NCI-H2081 treated with DMSO at 0.1 percent for 48 hours (cell line): ENCODE data around the gene KRT78.

Source experiments
- DNase-seq: peaks from one replicate; lab custom pipeline; 2025; lab: John Stamatoyannopoulos, UW

Gene KRT78

DNA sequence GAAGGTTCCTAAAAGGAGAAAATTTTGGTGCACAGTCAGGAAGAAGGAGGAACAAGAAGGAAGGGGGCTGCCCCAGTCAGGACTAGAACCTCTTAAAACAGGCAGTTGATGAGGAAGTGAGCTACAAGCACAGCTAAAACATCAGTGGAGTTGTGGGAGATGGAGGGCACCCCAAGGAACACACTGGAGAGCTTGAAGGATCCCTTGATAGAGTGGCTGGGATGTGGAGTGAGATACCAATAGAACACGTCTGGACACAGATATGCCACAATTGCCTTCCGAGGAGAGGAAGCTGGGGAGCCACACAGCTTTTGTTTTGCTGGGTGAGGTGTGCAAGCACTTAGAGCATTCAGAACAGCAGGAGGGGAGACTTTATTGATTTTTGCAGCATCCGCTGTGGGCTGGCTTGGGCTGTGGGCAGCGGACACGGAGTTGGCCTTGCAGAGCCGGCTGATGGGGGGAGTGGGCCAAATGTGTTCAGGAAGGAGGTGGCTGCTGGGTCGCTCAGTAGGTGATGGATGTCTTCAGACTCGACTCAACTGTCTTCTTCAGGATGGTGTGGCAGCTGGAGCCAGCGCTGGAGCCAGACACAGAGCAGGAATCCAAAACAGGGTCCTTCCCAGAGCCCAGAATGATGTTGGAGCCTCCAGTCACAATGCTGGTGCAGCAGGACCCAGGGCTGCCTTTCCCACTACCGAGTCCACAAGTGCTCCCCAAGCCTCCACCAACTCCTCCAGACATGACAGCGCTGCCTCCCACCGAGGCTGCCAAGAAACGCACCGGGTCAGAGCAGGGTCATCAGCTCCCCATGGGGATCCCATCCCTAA, 10.0 kb downstream of the KRT78 start:
- no peak for DNase-seq

DNA sequence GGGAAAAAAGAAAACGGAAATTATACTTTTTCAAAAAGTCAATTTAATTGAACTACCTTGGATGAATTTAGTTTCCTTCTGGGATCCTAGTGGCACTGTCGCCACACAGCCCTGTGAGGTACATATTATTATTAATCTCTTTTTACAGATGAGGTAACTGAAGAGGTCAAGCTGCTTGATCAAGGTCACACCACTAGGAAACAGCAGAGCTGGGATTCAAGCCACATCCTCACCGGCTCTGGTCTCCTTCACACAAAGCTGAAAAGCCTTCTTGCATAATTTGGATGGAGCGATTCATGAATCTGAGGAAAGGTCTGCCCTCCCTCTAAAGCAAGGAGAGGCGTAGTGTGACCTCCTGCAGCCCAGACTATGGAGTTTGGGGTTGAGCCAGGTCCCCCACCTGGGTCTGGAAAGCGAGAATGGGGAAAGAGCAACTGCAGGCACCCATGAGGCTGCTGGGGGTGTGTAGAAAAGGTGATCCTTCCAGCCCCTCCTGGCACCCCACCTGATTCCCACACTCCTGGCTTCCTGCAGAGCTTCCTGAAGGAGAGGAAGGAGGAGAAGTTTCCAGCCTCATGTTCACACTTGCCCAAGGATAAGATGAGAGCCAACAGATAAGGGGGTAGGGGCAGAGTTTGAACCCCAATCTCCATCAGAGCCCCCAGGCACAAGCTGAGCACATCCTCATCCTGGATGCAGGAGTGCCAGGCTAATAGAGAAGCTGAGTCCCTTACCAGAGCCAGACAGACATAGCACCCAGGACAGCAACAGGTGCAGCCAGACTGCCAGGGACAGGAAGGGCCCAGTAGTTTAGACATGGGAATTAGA, 10.8 kb downstream of the KRT78 start:
- no peak for DNase-seq

DNA sequence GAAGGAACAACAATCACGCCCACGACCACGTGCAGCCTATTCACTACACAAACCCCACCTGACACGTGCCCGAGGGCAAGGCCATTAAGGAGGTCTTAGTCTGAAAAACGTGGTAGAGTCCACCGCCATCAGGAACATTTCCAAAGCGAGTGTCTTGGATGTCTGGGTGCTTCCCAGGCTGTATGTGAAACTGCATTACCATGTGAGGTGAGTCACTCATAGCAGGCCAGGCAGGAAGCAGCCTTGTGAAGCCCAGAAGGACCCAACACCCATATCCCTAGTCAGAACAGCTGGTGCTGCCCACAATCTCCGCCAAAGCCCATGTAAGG, 11.4 kb downstream of the KRT78 start:
- no peak for DNase-seq

DNA sequence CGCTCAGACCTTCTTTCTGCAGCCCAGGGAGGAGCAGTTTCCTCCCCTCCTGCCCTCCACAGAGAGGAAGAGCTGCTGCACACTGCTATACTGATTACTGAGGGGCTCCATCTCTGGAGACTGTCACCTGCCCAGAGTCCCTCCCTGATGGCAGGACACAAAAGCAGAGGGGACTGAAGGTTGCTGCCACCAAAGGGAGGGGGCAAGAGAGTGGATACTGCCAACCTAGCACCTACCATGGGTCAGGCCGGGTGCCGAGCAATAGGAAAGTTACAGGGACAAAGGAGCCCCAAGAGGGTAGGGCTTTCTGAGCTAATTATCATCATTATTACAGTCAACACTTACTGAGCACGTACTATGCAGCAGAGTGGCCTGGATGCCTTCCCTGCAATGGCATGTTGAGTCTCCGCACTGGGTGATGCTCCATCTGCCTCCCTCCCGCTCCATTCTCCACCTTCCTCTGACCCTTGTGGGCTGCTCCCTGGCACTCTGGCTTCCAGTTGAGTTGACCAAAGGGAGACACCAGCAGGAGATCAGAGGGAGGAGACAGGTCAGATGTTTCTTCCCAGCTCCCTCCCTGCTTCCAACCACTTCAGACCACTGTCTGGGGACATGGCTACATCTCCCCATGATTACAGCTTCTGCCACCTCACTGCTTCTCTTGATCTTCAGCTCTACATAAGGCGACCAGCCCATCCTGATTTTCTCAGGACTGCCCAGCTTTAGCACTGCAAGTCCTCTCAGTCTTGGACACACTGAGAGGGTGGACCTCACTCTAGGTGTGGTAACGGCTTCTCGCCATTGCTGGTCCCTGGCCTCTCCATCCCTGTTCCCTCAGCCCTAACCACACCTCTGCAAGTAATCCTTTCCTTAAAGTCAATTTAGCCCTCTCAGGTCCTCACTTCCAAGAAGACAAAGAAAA, 12.0 kb downstream of the KRT78 start:
- no peak for DNase-seq

DNA sequence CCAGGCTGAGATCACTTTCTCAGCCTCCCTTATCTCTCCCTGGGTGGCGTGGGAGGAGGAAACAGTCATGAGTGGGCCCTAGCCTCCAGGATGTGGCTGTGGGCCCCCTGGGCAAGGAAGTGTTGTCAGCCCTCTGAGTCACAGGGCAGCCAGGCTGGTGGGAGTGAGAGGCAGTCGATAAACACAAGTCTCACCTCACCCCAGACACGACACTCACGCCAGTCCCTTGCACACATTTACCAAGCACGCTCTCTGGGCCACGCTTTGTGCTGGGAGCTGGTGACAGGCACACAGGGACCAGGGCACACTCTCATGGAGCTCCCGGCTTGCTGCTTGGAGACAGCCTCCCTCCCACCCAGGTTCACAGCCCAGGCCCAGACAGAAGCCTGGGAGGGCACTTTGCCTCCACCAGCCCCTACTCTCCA, 12.7 kb downstream of the KRT78 start:
- DNase-seq = no peak

DNA sequence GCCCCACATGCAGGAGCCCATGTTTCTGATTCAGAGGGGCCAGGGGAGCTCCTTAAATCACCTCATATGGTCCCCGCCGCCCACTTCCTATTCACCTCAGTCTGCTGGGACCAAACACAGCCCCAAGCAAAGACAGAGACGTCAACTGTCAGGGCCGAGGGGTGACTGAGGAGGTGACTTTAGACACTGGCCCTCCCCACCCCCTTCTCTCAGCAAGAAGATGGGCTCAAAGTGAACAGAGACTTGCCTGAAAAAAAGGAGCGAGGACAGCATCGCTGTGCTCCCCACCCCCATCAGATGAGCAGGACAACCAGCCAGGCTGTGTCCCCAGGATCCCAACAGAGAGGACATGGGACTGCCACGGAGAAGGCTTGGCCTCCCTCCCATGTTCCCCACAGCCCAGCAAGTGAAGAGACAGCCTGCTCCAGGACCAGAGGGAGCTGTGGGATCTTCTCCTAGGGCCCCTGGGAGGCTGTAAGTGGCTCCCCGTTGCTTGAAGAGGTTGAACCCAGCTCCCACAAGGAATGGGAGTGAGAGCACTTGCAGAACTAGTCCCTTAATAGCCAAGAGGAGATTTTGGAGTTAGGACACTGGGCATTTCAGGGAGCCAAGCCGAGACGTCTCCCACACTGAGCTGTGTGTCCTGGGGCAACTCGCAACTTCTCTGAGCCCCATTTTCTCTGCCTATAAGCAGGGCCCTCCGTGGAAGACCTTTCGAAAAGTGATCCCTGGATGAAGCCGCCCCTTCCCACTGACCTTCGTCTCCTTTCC, 13.3 kb downstream of the KRT78 start:
- no peak for DNase-seq

DNA sequence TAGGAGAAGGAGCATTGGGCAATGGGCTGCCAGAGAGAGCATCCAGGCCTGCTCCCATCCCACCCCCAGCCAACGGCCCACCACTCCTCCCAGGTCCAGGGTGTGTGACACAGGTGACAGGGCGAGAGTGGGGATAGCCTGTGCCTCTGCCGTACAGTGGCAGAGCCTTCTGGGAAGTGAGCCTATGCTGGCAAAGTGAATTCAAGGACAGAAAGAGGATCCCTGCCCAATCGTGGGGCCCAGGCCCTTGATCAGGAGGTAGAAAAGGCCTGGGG, 14.1 kb downstream of the KRT78 start:
- DNase-seq = no peak

DNA sequence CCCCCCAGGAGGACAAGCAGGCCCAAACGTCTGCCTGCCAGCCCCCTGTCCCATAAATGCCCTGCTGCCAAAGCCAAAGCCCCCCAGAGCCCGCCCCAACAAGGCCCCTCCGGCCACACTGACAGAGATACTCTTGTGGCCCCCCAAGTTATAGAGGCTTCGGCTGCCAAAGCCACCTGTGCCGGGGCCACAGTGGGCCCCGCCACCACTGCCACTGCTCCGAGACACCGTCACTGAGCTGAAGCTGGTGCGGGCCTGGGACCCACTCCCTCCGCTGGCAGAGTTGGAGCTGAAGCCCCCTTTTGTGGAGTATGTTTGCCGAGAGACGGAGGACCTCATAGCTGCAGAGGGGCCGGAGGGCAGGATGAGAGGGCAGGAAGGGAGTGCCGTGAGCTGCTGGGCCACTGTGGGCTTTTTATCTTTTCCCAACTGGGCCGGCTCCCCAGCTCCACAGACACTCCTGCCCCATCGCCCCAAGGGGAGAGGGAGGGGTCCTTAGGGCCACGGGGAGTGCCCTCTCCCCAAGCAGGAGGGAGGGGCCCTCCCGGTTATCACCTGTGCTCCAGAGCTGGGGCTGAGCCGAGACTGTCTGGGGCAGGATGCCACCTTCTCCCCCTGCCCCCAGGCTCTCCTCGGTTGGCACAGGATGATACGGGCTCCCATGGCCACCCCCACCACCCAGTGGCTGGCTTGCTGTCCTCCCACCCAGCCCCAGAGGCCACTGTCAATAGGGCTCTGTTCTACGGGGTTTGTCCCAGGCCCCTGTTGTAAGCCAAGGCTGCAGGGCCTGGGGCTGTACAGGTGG, 14.7 kb downstream of the KRT78 start, which contains the start of gene KRT79:
Gene KRT79, minus strand, starts transcription at position 390 of the 805 bp plus-strand sequence. Its CDS starts 51 bp downstream, at position 339.
- DNase-seq = no peak

DNA sequence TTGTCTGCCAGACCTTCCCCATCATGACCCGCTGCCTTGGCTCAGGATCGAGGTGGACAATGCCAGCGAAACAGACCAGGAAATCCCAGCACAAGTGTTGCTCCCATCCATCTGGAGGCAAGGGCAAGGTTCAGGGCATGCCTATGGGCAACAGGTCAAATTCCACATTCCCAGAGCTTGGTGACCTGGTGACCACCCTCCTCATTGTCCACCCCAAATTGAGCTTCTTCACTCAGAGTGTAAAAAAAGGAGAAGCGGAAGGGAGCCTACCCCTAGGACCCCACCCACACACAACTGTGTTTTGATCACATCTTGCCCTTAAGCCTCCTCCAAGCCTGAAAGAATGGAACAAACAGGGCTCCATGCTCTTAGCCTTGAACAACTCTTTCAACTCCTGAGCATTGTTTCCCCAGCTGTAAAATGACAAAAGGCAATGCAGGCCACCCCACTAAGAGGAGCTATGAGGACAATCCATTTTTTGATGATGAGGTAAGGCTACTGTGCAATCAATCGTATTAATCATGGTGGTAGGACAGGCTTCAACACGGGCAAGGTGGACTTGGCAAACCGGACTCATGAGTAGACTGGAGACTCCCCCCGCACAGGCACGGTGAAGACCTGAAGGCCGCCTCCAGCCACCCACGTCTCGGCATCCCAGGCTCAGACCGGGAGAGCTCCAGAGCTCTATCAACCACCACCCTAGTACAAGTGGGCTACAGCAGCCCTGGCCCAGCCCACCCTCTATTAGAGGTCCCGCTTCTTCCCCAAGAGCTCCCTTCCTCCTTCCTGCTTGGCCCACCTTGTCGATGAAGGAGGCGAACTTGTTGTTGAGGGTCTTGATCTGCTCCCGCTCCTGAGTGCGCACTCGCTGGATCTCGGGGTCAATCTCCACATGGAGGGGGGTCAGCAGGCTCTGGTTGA, 15.5 kb downstream of the KRT78 start:
- DNase-seq = no peak

DNA sequence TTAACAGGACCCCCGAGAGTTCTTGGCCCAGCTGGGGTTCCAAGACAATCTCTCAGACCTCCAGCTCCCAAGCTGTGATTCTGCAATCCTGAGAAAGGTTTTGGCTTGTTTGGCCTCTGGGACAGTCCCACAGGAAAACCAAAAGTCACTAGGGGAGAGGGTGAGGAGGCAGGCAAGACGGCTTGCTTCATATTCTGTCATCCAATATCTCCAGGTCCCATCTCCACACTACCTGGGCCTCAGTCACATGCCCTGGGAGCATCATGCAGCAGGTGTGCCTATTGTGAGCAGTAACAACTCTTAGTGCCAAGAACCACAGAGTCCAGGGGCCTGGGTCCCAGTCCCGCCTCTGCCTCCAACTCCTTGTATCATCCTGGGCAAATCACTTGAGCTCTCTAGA, 16.3 kb downstream of the KRT78 start:
- no peak for DNase-seq

DNA sequence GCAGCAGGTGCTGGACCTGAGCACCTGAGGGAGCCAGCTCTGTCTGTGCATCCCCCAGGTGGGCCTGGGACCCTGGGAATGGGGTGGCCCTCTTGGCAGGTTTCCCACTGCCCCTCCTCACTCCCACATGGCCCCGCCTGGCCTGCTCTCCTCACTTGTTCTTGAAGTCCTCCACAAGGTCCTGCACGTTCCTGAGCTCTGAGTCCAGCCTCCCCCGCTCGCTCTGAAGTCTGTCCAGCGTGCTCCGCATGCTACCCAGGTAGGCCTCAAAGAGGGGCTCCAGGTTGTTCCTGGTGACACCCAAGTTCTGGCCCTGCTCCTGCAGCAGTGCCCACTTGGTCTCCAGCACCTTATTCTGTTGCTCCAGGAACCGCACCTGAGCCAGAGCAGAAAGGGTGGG, 17.5 kb downstream of the KRT78 start:
- DNase-seq = no peak

DNA sequence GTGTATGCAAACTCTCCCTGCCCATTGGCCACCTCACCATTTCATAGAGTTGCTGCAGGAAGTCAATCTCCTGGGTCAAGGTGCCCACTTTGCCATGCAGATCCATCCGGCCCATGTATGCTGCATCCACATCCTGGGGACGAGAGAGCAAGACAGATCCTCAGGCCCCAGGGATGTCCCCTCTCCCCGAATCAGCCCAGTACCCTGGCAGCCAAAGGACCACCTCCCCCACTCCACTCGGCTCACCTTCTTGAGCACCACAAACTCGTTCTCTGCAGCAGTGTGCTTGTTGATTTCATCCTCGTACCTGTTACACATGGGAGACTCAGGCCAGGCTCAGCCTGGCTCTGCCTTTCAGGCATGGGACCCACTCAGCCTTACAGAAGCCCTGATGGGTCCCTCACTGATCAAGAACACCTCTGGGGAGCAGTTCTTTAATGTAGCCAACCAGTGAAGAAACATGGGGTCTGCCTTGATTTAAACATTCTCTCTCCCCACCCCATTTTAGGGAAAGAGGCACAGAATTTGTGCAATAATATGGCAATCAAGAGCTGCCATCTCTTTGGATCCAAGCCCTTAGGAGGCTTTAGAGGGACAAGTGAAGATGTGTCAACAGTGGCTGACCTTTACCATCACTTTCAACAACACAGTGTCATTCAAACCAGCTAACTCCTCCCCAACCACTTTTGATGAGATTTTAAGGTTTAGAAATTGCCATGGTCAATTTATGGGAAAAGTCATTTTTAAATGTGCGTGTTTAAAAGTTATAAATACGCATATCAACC, 18.6 kb downstream of the KRT78 start:
- no peak for DNase-seq

DNA sequence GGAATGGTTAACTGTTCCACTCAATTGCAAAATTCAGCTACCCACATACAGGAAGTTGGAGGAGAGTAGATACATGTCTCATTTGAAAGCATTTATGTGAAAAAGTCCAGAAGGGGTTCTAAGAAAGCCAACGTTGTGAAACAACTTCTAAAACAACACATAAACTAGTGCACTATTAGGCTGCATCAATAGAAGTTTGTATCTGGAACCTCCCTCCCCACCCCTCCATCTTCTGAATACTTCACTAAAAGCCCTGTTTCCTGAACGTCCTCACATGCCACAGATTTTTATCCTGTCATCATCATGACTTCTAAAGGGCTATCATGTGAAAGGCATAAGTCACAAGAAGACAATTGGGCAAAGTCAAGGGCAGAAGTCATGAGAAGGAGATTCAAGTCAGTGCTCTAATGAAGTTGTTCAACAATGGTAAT, 20.2 kb downstream of the KRT78 start:
- no peak for DNase-seq

DNA sequence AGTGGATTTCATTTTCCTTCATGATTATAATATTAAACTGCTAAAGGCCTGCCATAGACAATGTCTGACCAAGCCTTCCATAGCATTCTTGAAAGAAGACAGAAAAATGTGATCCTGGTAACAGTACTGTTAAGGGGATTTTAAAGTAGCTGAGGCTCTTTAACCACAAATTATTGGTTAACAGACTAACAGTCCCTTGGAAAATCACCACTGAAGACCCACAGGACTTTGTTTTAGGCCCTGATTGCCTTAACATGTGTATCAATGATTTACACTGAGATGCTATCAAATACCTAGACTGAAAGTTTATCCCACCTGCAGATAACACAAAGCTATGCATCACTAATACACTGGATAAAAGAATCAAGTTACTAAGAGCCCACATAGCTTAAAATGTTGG, 20.6 kb downstream of the KRT78 start:
- DNase-seq = no peak

DNA sequence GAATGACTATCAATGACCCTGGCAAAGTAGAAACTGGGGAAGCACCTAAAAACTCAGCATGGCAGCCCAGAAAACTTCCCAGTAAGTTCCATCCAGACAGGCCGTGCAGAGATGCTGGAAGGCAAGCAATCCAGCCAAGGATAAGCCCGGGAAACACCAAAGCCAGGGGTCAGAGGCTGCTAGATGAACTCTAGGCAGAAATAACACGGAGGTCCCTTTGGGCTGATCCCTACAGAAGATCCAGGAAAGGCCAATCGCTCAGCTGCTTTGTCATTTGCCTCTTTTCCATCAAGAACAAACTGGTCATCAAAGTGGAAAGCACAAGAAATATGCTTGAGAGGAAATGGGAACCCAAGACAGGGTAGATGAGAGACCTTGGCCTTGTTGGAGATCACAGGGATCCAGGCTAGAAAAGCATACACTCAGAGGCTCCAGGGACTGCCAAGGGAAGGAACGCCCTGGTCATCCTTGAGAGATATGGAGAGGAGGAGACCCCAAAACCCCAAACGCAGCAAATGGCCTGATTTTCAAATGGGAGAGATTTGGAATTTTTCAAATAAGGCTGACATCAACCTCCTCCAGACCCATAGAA, 21.2 kb downstream of the KRT78 start:
- no peak for DNase-seq

DNA sequence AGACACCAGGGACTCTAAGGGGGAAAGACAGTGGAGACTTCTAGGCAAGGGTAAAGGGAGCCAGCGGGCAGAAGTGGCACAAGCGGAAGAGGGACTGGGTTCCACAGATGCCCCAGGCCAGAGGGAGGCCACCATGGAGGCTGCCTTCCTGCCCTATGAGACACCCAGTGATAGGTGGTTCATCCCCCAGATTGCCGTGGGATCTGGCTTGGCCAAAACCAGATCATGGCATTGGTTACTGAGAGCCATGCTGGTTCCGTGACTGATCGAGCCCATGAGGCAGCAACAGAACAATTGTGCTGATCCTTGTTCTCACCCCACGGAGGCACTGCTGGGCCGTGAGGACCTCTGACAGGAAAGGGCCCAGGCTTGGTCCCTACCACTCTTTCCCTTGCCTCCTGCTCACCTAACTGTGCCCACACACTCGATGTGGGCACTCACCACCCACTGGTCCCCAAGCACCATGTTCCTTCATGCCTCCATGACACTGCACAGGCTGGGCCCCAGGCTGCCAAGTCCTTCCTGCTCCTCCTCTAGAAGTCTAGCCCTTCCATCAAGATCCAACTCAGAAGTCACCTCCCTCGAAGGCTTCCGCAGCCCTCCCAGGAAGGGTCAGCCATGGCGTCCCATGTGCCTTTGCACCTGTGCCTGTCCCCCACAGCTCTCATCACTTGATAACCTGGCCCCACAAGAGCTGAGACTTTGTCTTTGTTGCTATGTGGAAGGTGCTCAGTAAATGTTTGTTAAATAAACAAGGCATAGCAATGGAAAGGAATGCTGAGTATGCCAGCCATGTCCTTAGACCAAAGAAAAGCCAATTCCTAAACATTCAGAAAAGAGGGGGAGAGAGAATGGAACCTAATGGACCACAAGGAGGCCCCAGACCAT, 21.9 kb downstream of the KRT78 start:
- DNase-seq = no peak

DNA sequence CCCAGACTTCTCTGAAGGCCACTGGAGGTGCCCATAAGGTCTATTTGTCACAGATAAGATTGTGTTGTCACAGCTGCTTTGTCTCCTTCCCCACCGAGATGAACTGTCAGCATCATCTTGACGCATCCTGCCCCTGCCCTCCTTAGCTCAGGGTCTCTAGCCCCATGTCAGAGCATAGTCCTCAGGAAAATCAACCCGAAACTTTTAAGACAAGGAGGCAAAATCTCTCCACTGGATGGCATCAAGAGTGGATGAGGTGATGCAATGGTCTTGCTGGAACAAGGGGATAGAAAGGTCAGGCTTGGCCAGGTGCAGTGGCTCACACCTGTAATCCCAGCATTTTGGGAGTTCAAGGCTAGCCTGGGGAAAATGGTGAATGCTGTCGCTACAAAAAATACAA, 22.8 kb downstream of the KRT78 start:
- no peak for DNase-seq
